ENCODE measurements around the gene SYT2. TPM values are rescaled to one million over a fixed set of nuclear protein-coding genes. Genes with fewer than 3 reads are reported as not detected.

SYT2 gene
- total and polyA plus RNA-seq, 2 of the 13 experiments (the other 11 are each of a cell fraction or from before 2014, with no cell fraction given): not detected

DNA sequence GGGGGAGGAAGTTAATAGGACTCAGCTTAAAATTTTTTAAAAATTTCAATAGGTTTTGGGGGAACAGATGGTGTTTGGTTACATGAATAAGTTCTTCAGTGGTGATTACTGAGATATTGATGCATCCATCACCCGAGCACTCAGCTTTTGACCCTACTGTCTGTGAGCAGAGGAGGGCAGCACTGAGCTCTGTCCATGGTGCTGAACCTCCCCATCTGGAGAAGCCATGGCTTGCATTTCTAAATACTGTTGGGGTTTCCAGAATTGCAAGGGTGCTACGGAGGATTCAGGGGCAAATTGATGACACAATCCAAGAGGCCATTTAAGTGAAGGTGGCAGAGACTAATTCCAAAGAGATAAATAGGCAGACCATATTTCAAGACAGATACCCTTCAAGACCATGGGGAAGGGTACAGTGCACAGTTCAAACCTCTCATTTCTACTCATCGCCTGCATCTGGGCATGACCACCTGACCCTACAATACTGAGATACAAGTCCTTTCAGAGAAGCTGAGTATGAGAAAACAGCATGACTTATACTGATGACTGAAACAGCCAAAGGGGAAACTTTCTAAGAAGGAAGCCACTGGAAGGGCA lies 17.2 kb downstream of the SYT2 start (continued):
- TF ChIP-seq, protein P1, sequence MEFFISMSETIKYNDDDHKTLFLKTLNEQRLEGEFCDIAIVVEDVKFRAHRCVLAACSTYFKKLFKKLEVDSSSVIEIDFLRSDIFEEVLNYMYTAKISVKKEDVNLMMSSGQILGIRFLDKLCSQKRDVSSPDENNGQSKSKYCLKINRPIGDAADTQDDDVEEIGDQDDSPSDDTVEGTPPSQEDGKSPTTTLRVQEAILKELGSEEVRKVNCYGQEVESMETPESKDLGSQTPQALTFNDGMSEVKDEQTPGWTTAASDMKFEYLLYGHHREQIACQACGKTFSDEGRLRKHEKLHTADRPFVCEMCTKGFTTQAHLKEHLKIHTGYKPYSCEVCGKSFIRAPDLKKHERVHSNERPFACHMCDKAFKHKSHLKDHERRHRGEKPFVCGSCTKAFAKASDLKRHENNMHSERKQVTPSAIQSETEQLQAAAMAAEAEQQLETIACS (CRISPR knock-in tag; IDR thresholded peaks at IDR 0.05): no peak
- no peak for TF ChIP-seq ZMYM2 (CRISPR knock-in tag; IDR thresholded peaks at IDR 0.05)
- TF ChIP-seq NFE2L1 (CRISPR knock-in tag; IDR thresholded peaks at IDR 0.05; ENCODE audit: borderline replicate concordance): no peak
- peak; percentile 34; the same call in 1 of the 2 replicates for TF ChIP-seq MIER3 (CRISPR knock-in tag; IDR thresholded peaks at IDR 0.05; ENCODE audit: borderline replicate concordance)
- peak; percentile 93; the same call in 1 of the 2 replicates for TF ChIP-seq ATAD3A (CRISPR knock-in tag; IDR thresholded peaks at IDR 0.05)
- TF ChIP-seq BRD4 (CRISPR knock-in tag; IDR thresholded peaks at IDR 0.05): no peak
- TF ChIP-seq, protein P2, sequence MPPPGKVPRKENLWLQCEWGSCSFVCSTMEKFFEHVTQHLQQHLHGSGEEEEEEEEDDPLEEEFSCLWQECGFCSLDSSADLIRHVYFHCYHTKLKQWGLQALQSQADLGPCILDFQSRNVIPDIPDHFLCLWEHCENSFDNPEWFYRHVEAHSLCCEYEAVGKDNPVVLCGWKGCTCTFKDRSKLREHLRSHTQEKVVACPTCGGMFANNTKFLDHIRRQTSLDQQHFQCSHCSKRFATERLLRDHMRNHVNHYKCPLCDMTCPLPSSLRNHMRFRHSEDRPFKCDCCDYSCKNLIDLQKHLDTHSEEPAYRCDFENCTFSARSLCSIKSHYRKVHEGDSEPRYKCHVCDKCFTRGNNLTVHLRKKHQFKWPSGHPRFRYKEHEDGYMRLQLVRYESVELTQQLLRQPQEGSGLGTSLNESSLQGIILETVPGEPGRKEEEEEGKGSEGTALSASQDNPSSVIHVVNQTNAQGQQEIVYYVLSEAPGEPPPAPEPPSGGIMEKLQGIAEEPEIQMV (CRISPR knock-in tag; IDR thresholded peaks at IDR 0.05; ENCODE audit: low read depth): 0 out of 2 replicates have a peak, but pooled peaks have one; percentile 47
- no peak for TF ChIP-seq KDM1A (CRISPR knock-in tag; IDR thresholded peaks at IDR 0.05)
- TF ChIP-seq ZNF780A (CRISPR knock-in tag; IDR thresholded peaks at IDR 0.05): no peak; the same call in 1 of the 2 replicates
- no peak for TF ChIP-seq ZNF30 (CRISPR knock-in tag; IDR thresholded peaks at IDR 0.05)
- TF ChIP-seq, protein P3, sequence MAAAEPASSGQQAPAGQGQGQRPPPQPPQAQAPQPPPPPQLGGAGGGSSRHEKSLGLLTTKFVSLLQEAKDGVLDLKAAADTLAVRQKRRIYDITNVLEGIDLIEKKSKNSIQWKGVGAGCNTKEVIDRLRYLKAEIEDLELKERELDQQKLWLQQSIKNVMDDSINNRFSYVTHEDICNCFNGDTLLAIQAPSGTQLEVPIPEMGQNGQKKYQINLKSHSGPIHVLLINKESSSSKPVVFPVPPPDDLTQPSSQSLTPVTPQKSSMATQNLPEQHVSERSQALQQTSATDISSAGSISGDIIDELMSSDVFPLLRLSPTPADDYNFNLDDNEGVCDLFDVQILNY (CRISPR knock-in tag; conservative IDR thresholded peaks at IDR 0.05): 0 out of 2 replicates have a peak, but pooled peaks have one; percentile 19
- TF ChIP-seq NFE2L2 (IDR thresholded peaks at IDR 0.05; ENCODE audit: low read length): no peak
- TF ChIP-seq, protein P4, sequence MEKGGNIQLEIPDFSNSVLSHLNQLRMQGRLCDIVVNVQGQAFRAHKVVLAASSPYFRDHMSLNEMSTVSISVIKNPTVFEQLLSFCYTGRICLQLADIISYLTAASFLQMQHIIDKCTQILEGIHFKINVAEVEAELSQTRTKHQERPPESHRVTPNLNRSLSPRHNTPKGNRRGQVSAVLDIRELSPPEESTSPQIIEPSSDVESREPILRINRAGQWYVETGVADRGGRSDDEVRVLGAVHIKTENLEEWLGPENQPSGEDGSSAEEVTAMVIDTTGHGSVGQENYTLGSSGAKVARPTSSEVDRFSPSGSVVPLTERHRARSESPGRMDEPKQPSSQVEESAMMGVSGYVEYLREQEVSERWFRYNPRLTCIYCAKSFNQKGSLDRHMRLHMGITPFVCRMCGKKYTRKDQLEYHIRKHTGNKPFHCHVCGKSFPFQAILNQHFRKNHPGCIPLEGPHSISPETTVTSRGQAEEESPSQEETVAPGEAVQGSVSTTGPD (CRISPR knock-in tag; IDR thresholded peaks at IDR 0.05): no peak
- no peak for TF ChIP-seq TBX2 (CRISPR knock-in tag; IDR thresholded peaks at IDR 0.05; ENCODE audit: borderline replicate concordance)
- no peak for TF ChIP-seq MTA3 (CRISPR knock-in tag; IDR thresholded peaks at IDR 0.05)
- no peak for TF ChIP-seq ZFP36L1 (CRISPR knock-in tag; IDR thresholded peaks at IDR 0.05)
- TF ChIP-seq IKZF4 (CRISPR knock-in tag; IDR thresholded peaks at IDR 0.05; ENCODE audit: borderline replicate concordance, low read depth, not compliant biosample characterization): peak; percentile 48
- no peak for TF ChIP-seq ZMYM3 (CRISPR knock-in tag; IDR thresholded peaks at IDR 0.05)
- TF ChIP-seq CBFB (CRISPR knock-in tag; IDR thresholded peaks at IDR 0.05): no peak
- no peak for TF ChIP-seq PHF5A (CRISPR knock-in tag; IDR thresholded peaks at IDR 0.05; ENCODE audit: low read depth, unreplicated experiment)
- TF ChIP-seq IRX3 (CRISPR knock-in tag; IDR thresholded peaks at IDR 0.05; ENCODE audit: borderline replicate concordance, low read depth): peak; percentile 73; the same call in 1 of the 2 replicates
- 0 out of 2 replicates have a peak, but pooled peaks have one; percentile 35 for TF ChIP-seq ZNF264 (CRISPR knock-in tag; IDR thresholded peaks at IDR 0.05)
- TF ChIP-seq ZNF501 (CRISPR knock-in tag; IDR thresholded peaks at IDR 0.05): no peak
- no peak for TF ChIP-seq GRHL1 (CRISPR knock-in tag; conservative IDR thresholded peaks at IDR 0.05)
- no peak for TF ChIP-seq ZNF660 (CRISPR knock-in tag; IDR thresholded peaks at IDR 0.05; ENCODE audit: borderline replicate concordance, low read depth)
